ENCODE data around the gene ABCC1. TPM values are rescaled to one million over a fixed set of nuclear protein-coding genes. Genes with fewer than 3 reads are reported as not detected.
"Not testable (repeated sequence)": the region's sequence is repeated elsewhere in the genome, so short reads cannot be mapped to it uniquely, and the experiment has no call there.

The ABCC1 gene
- total RNA-seq, 1 experiment from 2014 or later = 11.8 TPM

GRCh38 chr16:16083421-16084156 lies 134.2 kb downstream of the ABCC1 start:
- peak; percentile 50 for DNase-seq (ENCODE audit: low read depth)

GRCh38 chr16:16084874-16085273 lies 135.5 kb downstream of the ABCC1 start:
- DNase-seq (ENCODE audit: low read depth) = no peak

- no peak for DNase-seq (ENCODE audit: low read depth)
Measured at GRCh38 chr16:16086653-16087446, 137.4 kb downstream of the ABCC1 start.

- no peak for DNase-seq (ENCODE audit: low read depth)
Measured at GRCh38 chr16:16090238-16090637, 140.8 kb downstream of the ABCC1 start.

GRCh38 chr16:16092925-16093627 lies 143.7 kb downstream of the ABCC1 start:
- no peak for DNase-seq (ENCODE audit: low read depth)

- DNase-seq (ENCODE audit: low read depth) = no peak
Measured at GRCh38 chr16:16093628-16094332, 144.4 kb downstream of the ABCC1 start.

- no peak for DNase-seq (ENCODE audit: low read depth)
Measured at GRCh38 chr16:16095646-16096045, 146.2 kb downstream of the ABCC1 start.

GRCh38 chr16:16096121-16096857 lies 146.9 kb downstream of the ABCC1 start:
- no peak for DNase-seq (ENCODE audit: low read depth)

- DNase-seq (ENCODE audit: low read depth) = no peak
Measured at GRCh38 chr16:16096858-16097213, 147.4 kb downstream of the ABCC1 start.

- no peak for DNase-seq (ENCODE audit: low read depth)
Measured at GRCh38 chr16:16099320-16099719, 149.9 kb downstream of the ABCC1 start.

- DNase-seq (ENCODE audit: low read depth) = no peak
Measured at GRCh38 chr16:16100631-16101030, 151.2 kb downstream of the ABCC1 start.

GRCh38 chr16:16101585-16101984 lies 152.2 kb downstream of the ABCC1 start:
- DNase-seq (ENCODE audit: low read depth) = no peak

GRCh38 chr16:16102738-16103137 lies 153.3 kb downstream of the ABCC1 start:
- no peak for DNase-seq (ENCODE audit: low read depth)

GRCh38 chr16:16104132-16104803 lies 154.9 kb downstream of the ABCC1 start:
- not testable (repeated sequence) for DNase-seq (ENCODE audit: low read depth)

- DNase-seq (ENCODE audit: low read depth) = not testable (repeated sequence)
Measured at GRCh38 chr16:16104804-16105141, 155.4 kb downstream of the ABCC1 start.

- DNase-seq (ENCODE audit: low read depth) = no peak
Measured at GRCh38 chr16:16105646-16106045, 156.2 kb downstream of the ABCC1 start.

GRCh38 chr16:16106466-16106865 lies 157.1 kb downstream of the ABCC1 start:
- no peak for DNase-seq (ENCODE audit: low read depth)

- no peak for DNase-seq (ENCODE audit: low read depth)
Measured at GRCh38 chr16:16107839-16108238, 158.4 kb downstream of the ABCC1 start.

- DNase-seq (ENCODE audit: low read depth) = no peak
Measured at GRCh38 chr16:16108759-16109158, 159.3 kb downstream of the ABCC1 start.

GRCh38 chr16:16109453-16110110 lies 160.2 kb downstream of the ABCC1 start:
- DNase-seq (ENCODE audit: low read depth) = no peak
